Fibroblast of lung (primary cell): Measurements from ENCODE around the gene SH3PXD2A.

Experiments used
- CTCF ChIP-seq, 2 donors: IDR thresholded peaks in 1 of 2; conservative IDR thresholded peaks in 1 of 2; 1 replicate in 1 of 2; 2 replicates in 1 of 2; pipeline ENCODE4 v1.5.1; 2011 to 2012; ENCODE audit warnings: low read length in 2 of 2, control low read depth in 1 of 2, inconsistent platforms in 1 of 2, low read depth in 1 of 2, mild to moderate bottlenecking in 1 of 2
- EZH2 ChIP-seq: IDR thresholded peaks from 2 replicates; pipeline ENCODE4 v1.5.1; 2012; ENCODE audit warnings: low read length, control low read depth, mild to moderate bottlenecking; ENCODE audit errors: missing control alignments

- TF ChIP-seq CTCF (conservative IDR thresholded peaks at IDR 0.05 in 1 of 2, IDR thresholded peaks at IDR 0.05 in 1 of 2; ENCODE audit: low read depth in 1 of 2, low read length in 2 of 2) (peak; percentile 44 to 69), EZH2 (no peak)
These were observed 263.0 kb downstream of the SH3PXD2A start for GRCh38 chr10:103592186-103593021.
